Liver (tissue), 9 donors: ENCODE results near the gene GLT6D1. TPM values are rescaled to one million over a fixed set of nuclear protein-coding genes. Genes with fewer than 3 reads are reported as not detected.

ENCODE experiments used
- DNase-seq: peaks from one replicate; pipeline ENCODE4 v3.0.0-alpha.2; 2017; ENCODE audit warnings: low spot score
- H3K27ac ChIP-seq, 2 donors: one replicate each; pipeline ENCODE4 v1.7.0; 2013; ENCODE audit warnings: inconsistent platforms in 2 of 2, low read length in 2 of 2, control low read depth in 1 of 2, low read depth in 1 of 2, mild to moderate bottlenecking in 1 of 2
- H3K27me3 ChIP-seq, 4 donors: one replicate each; pipeline versions ENCODE4 v1.6.1 to v1.7.0; 2013; ENCODE audit warnings: low read length in 3 of 4, inconsistent platforms in 1 of 4, mild to moderate bottlenecking in 1 of 4, moderate library complexity in 1 of 4; ENCODE audit not compliant: control insufficient read depth in 4 of 4, insufficient read depth in 4 of 4
- H3K36me3 ChIP-seq, 4 donors: one replicate each; pipeline versions ENCODE4 v1.6.1 to v1.7.0; 2013; ENCODE audit warnings: low read length in 3 of 4, mild to moderate bottlenecking in 3 of 4, low read depth in 1 of 4, moderate library complexity in 1 of 4; ENCODE audit not compliant: control insufficient read depth in 4 of 4, insufficient read depth in 3 of 4
- H3K4me1 ChIP-seq, 4 donors: one replicate each; pipeline versions ENCODE4 v1.6.1 to v1.7.0; 2013; ENCODE audit warnings: low read length in 3 of 4, mild to moderate bottlenecking in 3 of 4, moderate library complexity in 1 of 4; ENCODE audit not compliant: control insufficient read depth in 4 of 4, insufficient read depth in 4 of 4
- H3K4me3 ChIP-seq, 3 donors: one replicate each; pipeline versions ENCODE4 v1.6.1 to v1.7.0; 2013; ENCODE audit warnings: low read length in 3 of 3, control low read depth in 1 of 3, low read depth in 1 of 3, mild to moderate bottlenecking in 1 of 3
- H3K9ac ChIP-seq, 2 donors: one replicate each; pipeline ENCODE4 v1.7.0; 2013; ENCODE audit warnings: low read length in 2 of 2, mild to moderate bottlenecking in 2 of 2, moderate library complexity in 2 of 2, control low read depth in 1 of 2, low read depth in 1 of 2
- H3K9me3 ChIP-seq, 4 donors: one replicate each; pipeline versions ENCODE4 v1.6.1 to v1.7.0; 2013; ENCODE audit warnings: low read length in 3 of 4; ENCODE audit not compliant: control insufficient read depth in 4 of 4
- CTCF ChIP-seq: fragments of 150-350 bp; IDR thresholded peaks from 2 replicates; pipeline ENCODE4 v1.5.1; 2017; ENCODE audit warnings: improper control_type of control experiment, low read depth, low read length; ENCODE audit not compliant: missing input control
- EGR1 ChIP-seq, 2 donors: IDR thresholded peaks; 2 replicates each; pipeline ENCODE4 v1.6.1; 2016 to 2018; ENCODE audit warnings: antibody characterized with exemption in 2 of 2, low read depth in 2 of 2
- FOXA1 ChIP-seq: IDR thresholded peaks from 2 replicates; pipeline ENCODE4 v1.6.1; 2016; ENCODE audit warnings: antibody characterized with exemption
- FOXA2 ChIP-seq: IDR thresholded peaks from 2 replicates; pipeline ENCODE4 v1.6.1; 2016; ENCODE audit warnings: antibody characterized with exemption
- GABPA ChIP-seq, 2 donors: IDR thresholded peaks in 1 of 2; conservative IDR thresholded peaks in 1 of 2; 2 replicates each; pipeline ENCODE4 v1.6.1; 2016; ENCODE audit warnings: antibody characterized with exemption in 2 of 2, mild to moderate bottlenecking in 1 of 2, moderate library complexity in 1 of 2
- HNF4A ChIP-seq, 2 donors: conservative IDR thresholded peaks; 2 replicates each; pipeline ENCODE4 v1.6.1; 2016; ENCODE audit warnings: antibody characterized with exemption in 2 of 2, mild to moderate bottlenecking in 2 of 2
- HNF4G ChIP-seq: IDR thresholded peaks from 2 replicates; pipeline ENCODE4 v1.6.1; 2016; ENCODE audit warnings: antibody characterized with exemption
- JUND ChIP-seq, 2 donors: IDR thresholded peaks; 2 replicates each; pipeline ENCODE4 v1.6.1; 2016; ENCODE audit warnings: antibody characterized with exemption in 2 of 2
- RAD21 ChIP-seq, 2 donors: IDR thresholded peaks; 2 replicates each; pipeline ENCODE4 v1.6.1; 2016; ENCODE audit warnings: antibody characterized with exemption in 2 of 2, mild to moderate bottlenecking in 2 of 2
- REST ChIP-seq: IDR thresholded peaks from 2 replicates; pipeline ENCODE4 v1.6.1; 2016; ENCODE audit warnings: antibody characterized with exemption, mild to moderate bottlenecking
- RXRA ChIP-seq, 2 donors: IDR thresholded peaks; 2 replicates each; pipeline ENCODE4 v1.6.1; 2017 to 2018; ENCODE audit warnings: antibody characterized with exemption in 2 of 2, mild to moderate bottlenecking in 1 of 2
- SP1 ChIP-seq: IDR thresholded peaks from 2 replicates; pipeline ENCODE4 v1.6.1; 2018; ENCODE audit warnings: antibody characterized with exemption, mild to moderate bottlenecking
- TAF1 ChIP-seq: conservative IDR thresholded peaks from 2 replicates; pipeline ENCODE4 v1.6.1; 2016; ENCODE audit warnings: antibody characterized with exemption, mild to moderate bottlenecking
- YY1 ChIP-seq: IDR thresholded peaks from 2 replicates; pipeline ENCODE4 v1.6.1; 2016; ENCODE audit warnings: antibody characterized with exemption, mild to moderate bottlenecking
- ZBTB33 ChIP-seq: IDR thresholded peaks from 2 replicates; pipeline ENCODE4 v1.6.1; 2016; ENCODE audit warnings: antibody characterized with exemption
- WGBS: extraction: QIAGEN DNeasy Blood & Tissue Kit; methylation state at CpG from one replicate; pipeline ENCODE4 v1.1.7; 2013; 5-methylcytosine and 5-hydroxymethylcytosine counted together
- polyA plus RNA-seq, 2 donors: library from polyadenylated mRNA; stranded (reverse) in 1 of 2; unstranded in 1 of 2; fragments of 200-250 nt in 1 of 2; fragments of >200 nt in 1 of 2; fragmentation: Nextera tagmentation in 1 of 2; extraction: Ambion mirVana in 1 of 2; gene quantifications; one replicate each; pipeline versions ENCODE4 v1.2.1 to v1.2.3, GENCODE V29; 2013 to 2015
- total RNA-seq, 2 donors: library from RNA; depleted of rRNA; stranded (reverse); fragments of >200 nt; gene quantifications; one replicate each; pipeline ENCODE4 v1.2.3, GENCODE V29; 2014
- TF ChIP-seq, protein P1 (sequence below): IDR thresholded peaks from 2 replicates; pipeline ENCODE4 v1.6.1; 2016; ENCODE audit warnings: antibody characterized with exemption
- TF ChIP-seq, protein P2 (sequence below): IDR thresholded peaks from 2 replicates; pipeline ENCODE4 v1.6.1; 2016; ENCODE audit warnings: antibody characterized with exemption
- donor health status: healthy.
- donor health status: healthy.
- donor health status: healthy.
- donor health status: healthy.
- donor health status: healthy.

Gene GLT6D1
- total and polyA plus RNA-seq, 4 donors: not detected

DNA sequence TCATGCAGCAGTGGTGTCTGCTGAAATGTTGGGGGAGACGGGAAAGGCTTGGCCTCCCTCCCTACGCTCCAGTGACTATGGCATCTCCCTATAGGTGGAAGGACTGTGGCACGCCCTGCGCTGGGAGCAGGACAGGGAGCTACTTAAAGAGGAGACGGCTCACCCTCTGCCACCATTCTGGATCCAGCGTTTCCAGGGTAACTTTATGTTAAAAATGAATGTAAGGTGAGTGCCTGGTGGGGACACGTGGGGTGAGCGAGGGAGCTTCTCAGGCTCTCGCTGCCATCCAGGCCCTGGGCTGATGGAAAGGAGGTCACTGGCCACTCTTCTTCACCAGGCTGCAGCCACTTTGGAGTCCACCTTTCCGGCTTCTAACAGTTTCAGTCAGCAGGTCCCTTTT is 62.1 kb downstream of the GLT6D1 start (continued):
- TF ChIP-seq ZBTB33: no peak
- no peak for TF ChIP-seq TAF1
- TF ChIP-seq RXRA (IDR thresholded peaks at IDR 0.05): no peak
- TF ChIP-seq HNF4A (conservative IDR thresholded peaks at IDR 0.05): no peak
- TF ChIP-seq HNF4G: no peak
- TF ChIP-seq, protein P1, sequence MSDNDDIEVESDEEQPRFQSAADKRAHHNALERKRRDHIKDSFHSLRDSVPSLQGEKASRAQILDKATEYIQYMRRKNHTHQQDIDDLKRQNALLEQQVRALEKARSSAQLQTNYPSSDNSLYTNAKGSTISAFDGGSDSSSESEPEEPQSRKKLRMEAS: no peak
- TF ChIP-seq JUND (IDR thresholded peaks at IDR 0.05): no peak

DNA sequence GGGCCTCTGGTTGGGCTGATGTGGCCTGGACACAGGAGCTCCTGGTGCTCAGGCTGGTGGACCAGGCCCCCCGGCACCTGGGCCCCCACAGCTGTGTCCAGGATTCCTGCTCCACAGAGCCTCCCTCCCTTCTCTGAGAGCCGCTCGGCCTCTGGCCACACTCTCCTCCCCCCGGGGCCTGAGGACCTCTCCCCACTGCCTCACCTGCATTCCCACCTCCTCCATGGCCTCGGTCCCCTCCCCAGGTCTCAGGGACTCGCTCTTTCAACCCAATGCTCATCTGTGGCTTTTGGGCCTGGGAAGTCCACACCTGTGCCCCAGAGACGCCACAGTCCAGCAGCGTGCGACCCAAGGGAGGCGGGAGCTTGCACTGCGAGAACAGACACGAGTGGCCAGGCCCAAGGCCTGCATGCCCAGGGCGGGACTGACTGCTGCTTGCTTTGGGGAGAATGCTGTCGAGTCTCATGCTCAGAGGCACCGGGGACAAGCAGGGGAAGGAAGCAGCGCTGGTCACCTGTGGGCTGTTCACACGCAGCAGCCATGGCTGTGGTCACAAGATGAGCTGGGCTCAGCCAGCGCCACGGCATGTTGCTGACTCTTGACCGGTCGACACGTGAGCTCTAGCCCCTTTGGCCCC is 63.2 kb downstream of the GLT6D1 start:
- DNase-seq: no peak
- Histone ChIP-seq H3K9me3 (no peaks in the 10 kb centered on the region), H3K27ac (no peak overlapping the region), H3K9ac (no peak overlapping the region), H3K4me3 (no peak overlapping the region), H3K36me3 (no peaks in the 10 kb centered on the region), H3K4me1 (no peaks in the 10 kb centered on the region), H3K27me3 (peaks cover 0 to 12% (median 2%) of the 10 kb centered on the region in 4 donors)
- no peak for TF ChIP-seq FOXA1
- no peak for TF ChIP-seq GABPA (IDR thresholded peaks at IDR 0.05 in 1 of 2, conservative IDR thresholded peaks at IDR 0.05 in 1 of 2)
- TF ChIP-seq FOXA2: no peak
- 81% methylated on average over 22 of the region's 22 CpGs for WGBS

- no peak for DNase-seq
- 90% methylated on average over 15 of the region's 15 CpGs for WGBS
- no peak overlapping the region for H3K27ac ChIP-seq
Observed at GRCh38 chr9:135574943-135575342, 64.4 kb downstream of the GLT6D1 start.

GRCh38 chr9:135574331-135574730 is 65.0 kb downstream of the GLT6D1 start:
- H3K4me3 ChIP-seq: no peak overlapping the region
- DNase-seq: no peak
- H3K9ac ChIP-seq: no peak overlapping the region
- no peaks in the 10 kb centered on the region for H3K4me1 ChIP-seq
- WGBS: 71% methylated on average over 14 of the region's 14 CpGs
- H3K36me3 ChIP-seq: no peaks in the 10 kb centered on the region
- peaks cover 0 to 14% (median 2%) of the 10 kb centered on the region in 4 donors for H3K27me3 ChIP-seq
- H3K9me3 ChIP-seq: no peaks in the 10 kb centered on the region
- no peak overlapping the region for H3K27ac ChIP-seq
- TF ChIP-seq FOXA2 (no peak), YY1 (no peak), EGR1 (IDR thresholded peaks at IDR 0.05; ENCODE audit: low read depth in 2 of 2) (no peak), HNF4A (conservative IDR thresholded peaks at IDR 0.05) (no peak), RAD21 (IDR thresholded peaks at IDR 0.05) (no peak), SP1 (no peak), JUND (IDR thresholded peaks at IDR 0.05) (no peak), GABPA (IDR thresholded peaks at IDR 0.05 in 1 of 2, conservative IDR thresholded peaks at IDR 0.05 in 1 of 2) (no peak), CTCF (no peak), REST (no peak)

More at GRCh38 chr9:135574943-135575342, 64.4 kb downstream of the GLT6D1 start:
- Histone ChIP-seq H3K27me3 (peaks cover 0 to 14% (median 2%) of the 10 kb centered on the region in 4 donors), H3K9ac (no peak overlapping the region), H3K36me3 (no peaks in the 10 kb centered on the region), H3K4me3 (no peak overlapping the region), H3K4me1 (no peaks in the 10 kb centered on the region), H3K9me3 (no peaks in the 10 kb centered on the region)
- TF ChIP-seq YY1 (no peak), RAD21 (IDR thresholded peaks at IDR 0.05) (no peak), HNF4A (conservative IDR thresholded peaks at IDR 0.05) (no peak), HNF4G (no peak), SP1 (no peak), EGR1 (IDR thresholded peaks at IDR 0.05; ENCODE audit: low read depth in 2 of 2) (no peak)
- TF ChIP-seq, protein P1: no peak
- TF ChIP-seq, protein P2, sequence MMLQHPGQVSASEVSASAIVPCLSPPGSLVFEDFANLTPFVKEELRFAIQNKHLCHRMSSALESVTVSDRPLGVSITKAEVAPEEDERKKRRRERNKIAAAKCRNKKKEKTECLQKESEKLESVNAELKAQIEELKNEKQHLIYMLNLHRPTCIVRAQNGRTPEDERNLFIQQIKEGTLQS: no peak
